Fibroblast of lung (primary cell): ENCODE measurements around the gene MED26.

Experiments
- CTCF ChIP-seq, 2 donors: IDR thresholded peaks in 1 of 2; conservative IDR thresholded peaks in 1 of 2; 1 replicate in 1 of 2; 2 replicates in 1 of 2; pipeline ENCODE4 v1.5.1; 2011 to 2012; ENCODE audit warnings: low read length in 2 of 2, control low read depth in 1 of 2, inconsistent platforms in 1 of 2, low read depth in 1 of 2, mild to moderate bottlenecking in 1 of 2
- EZH2 ChIP-seq: IDR thresholded peaks from 2 replicates; pipeline ENCODE4 v1.5.1; 2012; ENCODE audit warnings: low read length, control low read depth, mild to moderate bottlenecking; ENCODE audit errors: missing control alignments

- TF ChIP-seq CTCF (conservative IDR thresholded peaks at IDR 0.05 in 1 of 2, IDR thresholded peaks at IDR 0.05 in 1 of 2; ENCODE audit: low read depth in 1 of 2, low read length in 2 of 2): no peak
- TF ChIP-seq EZH2: no peak
Observed at GRCh38 chr19:16624236-16624635, 3.8 kb downstream of the MED26 start.
